Tibial nerve (tissue), 4 donors: ENCODE data around the gene TLE3. TPM values are rescaled to one million over a fixed set of nuclear protein-coding genes. Genes with fewer than 3 reads are reported as not detected.

Experiments
- DNase-seq, 2 donors: peaks; one replicate each; pipeline ENCODE4 v3.0.0-alpha.2; 2019; ENCODE audit warnings: low spot score in 2 of 2
- H3K27ac ChIP-seq, 4 donors: fragments of 200-600 bp; sonication (generic) in 3 of 4; one replicate each; pipeline ENCODE4 v1.5.1; 2017 to 2019; ENCODE audit warnings: mild to moderate bottlenecking in 1 of 4
- H3K27me3 ChIP-seq, 2 donors: fragments of 200-600 bp; sonication (generic) in 1 of 2; one replicate each; pipeline versions ENCODE4 v1.5.1 to v1.6.0; 2017 to 2019
- H3K36me3 ChIP-seq, 3 donors: fragments of 200-600 bp; sonication (generic); one replicate each; pipeline ENCODE4 v1.5.1; 2018 to 2019
- H3K4me1 ChIP-seq, 4 donors: fragments of 200-600 bp; sonication (generic) in 3 of 4; one replicate each; pipeline ENCODE4 v1.5.1; 2017 to 2019
- H3K4me3 ChIP-seq, 4 donors: fragments of 200-600 bp; sonication (generic) in 3 of 4; one replicate each; pipeline ENCODE4 v1.5.1; 2017 to 2019; ENCODE audit warnings: mild to moderate bottlenecking in 1 of 4, moderate library complexity in 1 of 4
- H3K9me3 ChIP-seq, 4 donors: fragments of 200-600 bp; sonication (generic) in 3 of 4; one replicate each; pipeline ENCODE4 v1.5.1; 2017 to 2019
- EP300 ChIP-seq, 2 donors: sonication (generic); formaldehyde crosslinking; IDR thresholded peaks; one replicate each; pipeline ENCODE4 v1.6.1; 2017; ENCODE audit warnings: antibody characterized with exemption in 2 of 2, mild to moderate bottlenecking in 1 of 2
- POLR2A ChIP-seq, 2 donors: fragments of 450-650 bp; IDR thresholded peaks; one replicate each; pipeline ENCODE4 v1.6.1; 2017; ENCODE audit warnings: antibody characterized with exemption in 2 of 2, mild to moderate bottlenecking in 2 of 2, moderate library complexity in 2 of 2
- WGBS, 2 donors: methylation state at CpG; one replicate each; pipeline ENCODE4 v1.1.5; 2018; 5-methylcytosine and 5-hydroxymethylcytosine counted together
- total RNA-seq, 4 donors: library from RNA; depleted of rRNA; stranded (reverse); fragments of >200 nt; gene quantifications; one replicate each; pipeline ENCODE4 v1.1.0, GENCODE V29; 2016
- TF ChIP-seq, protein P1 (sequence below), 5 experiments: fragments of 200-600 bp in 3 of 5; fragments of 450-650 bp in 2 of 5; sonication (generic) in 3 of 5; IDR thresholded peaks; one replicate each; pipeline ENCODE4 v1.5.1; 2016 to 2019; ENCODE audit warnings: antibody characterized with exemption in 5 of 5, mild to moderate bottlenecking in 3 of 5, moderate library complexity in 2 of 5

The TLE3 gene
- total RNA-seq, 4 donors from 2014 or later = 62.4 to 91.6 (median 76.9) TPM

DNA sequence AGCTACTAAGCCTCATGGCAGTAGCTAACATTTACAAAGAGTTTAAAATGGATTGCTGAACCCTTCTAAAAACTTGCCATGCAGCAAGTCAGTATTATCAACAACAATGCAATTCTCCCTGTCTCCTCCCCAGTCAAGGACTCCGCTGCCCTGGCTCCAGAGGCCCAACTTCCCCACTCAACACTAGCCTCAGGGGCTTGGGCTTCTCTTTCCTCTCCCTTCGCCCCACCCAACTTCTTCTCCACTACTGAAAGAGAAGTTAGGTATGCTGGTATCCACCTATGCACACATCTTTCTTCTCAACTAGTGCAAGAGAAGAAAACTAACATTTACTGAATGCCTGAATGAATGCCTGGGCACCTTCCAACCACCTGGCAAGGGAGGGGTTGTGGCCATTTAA, 30.7 kb downstream of the TLE3 start:
- Histone ChIP-seq H3K36me3 (peaks cover 0 to 51% (median 10%) of the 10 kb centered on the region in 3 donors), H3K27ac (peak overlapping the region in 1 of 4 donors; percentile 56), H3K4me3 (no peak overlapping the region), H3K4me1 (peaks cover 0 to 78% (median 39%) of the 10 kb centered on the region in 4 donors), H3K9me3 (no peaks in the 10 kb centered on the region), H3K27me3 (no peaks in the 10 kb centered on the region)
- TF ChIP-seq EP300 (IDR thresholded peaks at IDR 0.05) (no peak), POLR2A (IDR thresholded peaks at IDR 0.05) (no peak)
- TF ChIP-seq, protein P1, sequence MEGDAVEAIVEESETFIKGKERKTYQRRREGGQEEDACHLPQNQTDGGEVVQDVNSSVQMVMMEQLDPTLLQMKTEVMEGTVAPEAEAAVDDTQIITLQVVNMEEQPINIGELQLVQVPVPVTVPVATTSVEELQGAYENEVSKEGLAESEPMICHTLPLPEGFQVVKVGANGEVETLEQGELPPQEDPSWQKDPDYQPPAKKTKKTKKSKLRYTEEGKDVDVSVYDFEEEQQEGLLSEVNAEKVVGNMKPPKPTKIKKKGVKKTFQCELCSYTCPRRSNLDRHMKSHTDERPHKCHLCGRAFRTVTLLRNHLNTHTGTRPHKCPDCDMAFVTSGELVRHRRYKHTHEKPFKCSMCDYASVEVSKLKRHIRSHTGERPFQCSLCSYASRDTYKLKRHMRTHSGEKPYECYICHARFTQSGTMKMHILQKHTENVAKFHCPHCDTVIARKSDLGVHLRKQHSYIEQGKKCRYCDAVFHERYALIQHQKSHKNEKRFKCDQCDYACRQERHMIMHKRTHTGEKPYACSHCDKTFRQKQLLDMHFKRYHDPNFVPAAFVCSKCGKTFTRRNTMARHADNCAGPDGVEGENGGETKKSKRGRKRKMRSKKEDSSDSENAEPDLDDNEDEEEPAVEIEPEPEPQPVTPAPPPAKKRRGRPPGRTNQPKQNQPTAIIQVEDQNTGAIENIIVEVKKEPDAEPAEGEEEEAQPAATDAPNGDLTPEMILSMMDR (IDR thresholded peaks at IDR 0.05) = no peak
- DNase-seq = no peak
- 88 to 94% methylated on average over 2 of the region's 2 CpGs for WGBS, 2 donors

DNA sequence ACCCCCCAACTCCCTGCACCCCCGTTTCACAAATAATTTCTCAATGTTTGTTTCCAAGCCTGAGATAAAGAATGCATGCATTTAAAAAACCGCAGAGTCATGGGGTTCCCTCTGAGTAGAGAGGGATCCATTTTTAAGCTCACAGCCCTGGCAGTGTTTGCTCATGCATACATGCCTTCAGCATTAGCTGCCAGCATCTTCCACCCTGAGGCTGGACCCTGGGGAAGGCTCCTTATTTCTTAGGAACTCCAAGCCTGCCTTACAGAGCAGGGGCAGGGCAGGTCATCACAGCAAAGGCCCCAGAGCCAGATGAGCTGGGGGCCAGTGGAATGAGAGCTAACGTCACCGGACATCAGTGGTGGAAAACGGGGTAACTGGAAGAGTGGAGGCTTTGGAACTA, 31.3 kb downstream of the TLE3 start:
- Histone ChIP-seq H3K4me1 (peaks cover 0 to 84% (median 44%) of the 10 kb centered on the region in 4 donors), H3K27me3 (no peaks in the 10 kb centered on the region), H3K4me3 (no peak overlapping the region), H3K36me3 (peaks cover 0 to 45% (median 5%) of the 10 kb centered on the region in 3 donors), H3K9me3 (no peaks in the 10 kb centered on the region), H3K27ac (peak overlapping the region in 1 of 4 donors; percentile 56)
- TF ChIP-seq EP300 (IDR thresholded peaks at IDR 0.05) = no peak
- TF ChIP-seq, protein P1 (IDR thresholded peaks at IDR 0.05) = no peak
- WGBS, 2 donors = 35 to 48% methylated on average over 5 of the region's 5 CpGs
- DNase-seq = no peak

DNA sequence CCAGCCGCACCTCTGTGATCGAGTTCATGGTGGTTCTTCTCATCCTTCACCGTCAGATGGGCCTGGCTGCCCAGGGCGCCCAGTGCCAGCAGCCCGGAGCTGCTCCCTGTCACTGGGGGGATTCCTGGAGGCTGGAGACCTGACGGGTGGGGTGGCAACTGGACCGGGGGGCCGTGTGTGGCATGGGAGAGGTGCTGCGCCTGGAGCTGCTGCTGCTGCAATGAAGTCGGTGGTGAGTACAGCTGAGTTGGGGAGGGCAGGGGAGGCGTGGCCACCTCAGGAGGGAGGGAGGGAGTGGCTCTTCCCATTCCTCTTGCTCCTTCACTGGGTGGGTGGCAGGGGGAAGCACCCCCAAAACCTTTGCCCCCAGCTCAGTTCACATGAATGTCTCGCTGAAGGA, 31.7 kb downstream of the TLE3 start:
- no peaks in the 10 kb centered on the region for H3K9me3 ChIP-seq
- H3K4me3 ChIP-seq = no peak overlapping the region
- H3K4me1 ChIP-seq = peaks cover 0 to 88% (median 47%) of the 10 kb centered on the region in 4 donors
- H3K27me3 ChIP-seq = no peaks in the 10 kb centered on the region
- no peak for DNase-seq
- peaks cover 0 to 43% (median 4%) of the 10 kb centered on the region in 3 donors for H3K36me3 ChIP-seq
- H3K27ac ChIP-seq = peak overlapping the region in 1 of 4 donors; percentile 28
- TF ChIP-seq EP300 (IDR thresholded peaks at IDR 0.05) (no peak), POLR2A (IDR thresholded peaks at IDR 0.05) (no peak)
- TF ChIP-seq, protein P1 (IDR thresholded peaks at IDR 0.05) = no peak
- 70 to 83% methylated on average over 11 to 12 of the region's 12 CpGs for WGBS, 2 donors

DNA sequence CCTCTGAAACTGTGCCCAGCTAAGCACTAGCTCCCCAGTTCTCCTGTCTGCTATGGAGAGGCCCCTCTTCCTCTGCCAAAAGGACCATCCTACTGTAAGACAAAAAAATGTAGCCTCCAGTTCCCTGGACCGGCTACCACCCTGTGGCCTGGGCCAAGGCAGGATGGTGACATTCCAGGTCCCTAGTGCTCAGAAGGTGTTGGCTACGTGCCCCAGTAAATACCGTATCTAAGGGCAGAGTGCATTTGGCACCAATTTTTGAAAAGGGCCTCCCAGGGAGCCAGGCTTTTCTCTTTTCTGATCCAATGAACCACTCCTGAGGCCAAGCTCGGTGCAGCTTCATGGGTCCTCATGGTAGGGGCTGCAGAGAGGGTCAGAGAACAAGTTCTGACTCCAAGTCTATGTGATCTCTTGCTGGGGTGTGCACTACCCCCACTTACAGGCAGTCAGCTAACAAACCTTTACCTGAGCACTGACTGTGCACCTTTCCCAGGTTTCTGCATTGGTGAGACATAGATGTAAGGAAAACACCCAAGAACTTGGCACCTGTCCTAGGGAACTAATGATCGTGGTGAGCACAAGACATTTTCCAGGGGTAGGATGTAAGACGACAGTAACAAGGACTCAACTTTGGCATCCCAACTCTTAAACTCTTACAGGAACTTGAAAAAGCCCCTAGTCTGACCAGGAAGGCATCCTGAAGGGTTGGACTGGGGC, 32.6 kb downstream of the TLE3 start:
- no peak for DNase-seq
- Histone ChIP-seq H3K36me3 (peaks cover 0 to 42% (median 8%) of the 10 kb centered on the region in 3 donors), H3K4me1 (peaks cover 0 to 91% (median 51%) of the 10 kb centered on the region in 4 donors), H3K27ac (peak overlapping the region in 2 of 4 donors; percentile 65 to 83), H3K27me3 (no peaks in the 10 kb centered on the region), H3K9me3 (no peaks in the 10 kb centered on the region), H3K4me3 (no peak overlapping the region)
- 52 to 64% methylated on average over 6 of the region's 6 CpGs for WGBS, 2 donors
- no peak for TF ChIP-seq EP300 (IDR thresholded peaks at IDR 0.05)
- TF ChIP-seq POLR2A (IDR thresholded peaks at IDR 0.05) = no peak
- TF ChIP-seq, protein P1 (IDR thresholded peaks at IDR 0.05) = no peak

DNA sequence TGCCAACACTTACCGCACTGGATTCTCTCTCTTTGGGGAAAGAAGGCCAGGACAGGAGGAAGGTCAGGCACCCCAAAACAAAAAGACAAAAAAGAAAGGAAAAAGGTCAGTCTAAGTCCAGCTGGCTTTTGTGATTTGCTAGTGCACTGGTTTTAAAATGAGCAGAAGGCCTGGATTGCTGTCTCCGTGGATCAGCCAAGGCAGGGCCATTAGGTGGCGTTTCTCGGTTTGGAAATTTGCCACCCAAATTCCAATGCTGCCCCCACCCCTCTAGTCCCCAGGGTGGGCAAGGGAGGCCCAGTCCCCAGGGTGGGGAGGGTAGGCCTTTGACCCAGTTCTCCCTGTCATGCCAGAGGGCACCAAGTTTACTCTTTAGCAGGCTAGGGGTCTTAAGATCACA, 33.3 kb downstream of the TLE3 start:
- no peaks in the 10 kb centered on the region for H3K9me3 ChIP-seq
- H3K4me3 ChIP-seq = no peak overlapping the region
- peaks cover 0 to 42% (median 15%) of the 10 kb centered on the region in 3 donors for H3K36me3 ChIP-seq
- 28 to 44% methylated on average over 4 of the region's 4 CpGs for WGBS, 2 donors
- DNase-seq = no peak
- H3K27me3 ChIP-seq = no peaks in the 10 kb centered on the region
- H3K27ac ChIP-seq = peak overlapping the region in 3 of 4 donors; percentile 11 to 83 (median 65)
- TF ChIP-seq POLR2A (IDR thresholded peaks at IDR 0.05) (no peak), EP300 (IDR thresholded peaks at IDR 0.05) (no peak)
- TF ChIP-seq, protein P1 (IDR thresholded peaks at IDR 0.05) = peak in 2 of 5 experiments; percentile 18 to 21
- peaks cover 0 to 84% (median 51%) of the 10 kb centered on the region in 4 donors for H3K4me1 ChIP-seq
